ENCODE results near the gene INAFM1.
"Not testable (repeated sequence)": the region's sequence is repeated elsewhere in the genome, so short reads cannot be mapped to it uniquely, and the experiment has no call there.

Gene INAFM1

DNA sequence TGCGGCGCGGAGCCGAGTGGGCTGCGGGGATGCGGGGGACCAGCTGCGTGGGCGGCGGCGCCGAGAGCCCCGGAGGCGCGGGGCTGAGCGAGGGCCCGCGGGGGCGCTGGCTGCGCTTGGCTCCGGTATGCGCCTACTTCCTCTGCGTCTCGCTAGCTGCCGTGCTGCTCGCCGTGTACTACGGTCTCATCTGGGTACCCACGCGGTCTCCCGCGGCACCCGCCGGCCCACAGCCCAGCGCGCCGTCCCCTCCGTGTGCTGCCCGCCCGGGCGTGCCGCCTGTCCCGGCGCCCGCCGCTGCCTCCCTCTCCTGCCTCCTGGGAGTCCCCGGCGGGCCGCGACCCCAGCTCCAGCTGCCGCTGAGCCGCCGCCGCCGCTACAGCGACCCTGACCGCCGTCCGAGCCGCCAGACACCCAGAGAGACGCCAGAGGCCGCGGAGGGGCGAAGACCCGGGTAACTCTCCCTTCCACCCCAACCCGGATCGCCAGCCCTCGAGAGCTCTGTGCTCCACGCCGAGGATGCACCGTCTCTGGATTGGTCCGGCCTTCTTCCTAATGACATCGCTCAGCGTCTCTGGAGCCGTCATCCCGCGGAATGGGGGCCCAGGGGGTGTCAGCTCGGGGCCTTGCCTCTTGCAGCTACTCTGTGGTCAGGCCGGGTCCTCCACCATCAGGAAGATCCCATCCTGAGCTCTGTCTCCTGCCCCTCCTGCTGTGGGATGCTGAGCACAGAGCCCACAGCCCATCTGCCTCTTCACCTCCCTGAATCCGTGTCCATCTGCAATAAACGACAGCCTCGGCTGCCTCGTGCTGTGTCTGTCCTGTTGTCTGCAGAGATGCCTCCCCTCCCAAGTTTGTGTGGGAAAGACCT lies 441 bp downstream of the INAFM1 start:
- H3K27ac ChIP-seq = no peak overlapping the region
- no peak for TF ChIP-seq ZFX (IDR thresholded peaks at IDR 0.05; ENCODE audit: borderline replicate concordance)
- TF ChIP-seq CTCF (IDR thresholded peaks at IDR 0.05) = no peak

DNA sequence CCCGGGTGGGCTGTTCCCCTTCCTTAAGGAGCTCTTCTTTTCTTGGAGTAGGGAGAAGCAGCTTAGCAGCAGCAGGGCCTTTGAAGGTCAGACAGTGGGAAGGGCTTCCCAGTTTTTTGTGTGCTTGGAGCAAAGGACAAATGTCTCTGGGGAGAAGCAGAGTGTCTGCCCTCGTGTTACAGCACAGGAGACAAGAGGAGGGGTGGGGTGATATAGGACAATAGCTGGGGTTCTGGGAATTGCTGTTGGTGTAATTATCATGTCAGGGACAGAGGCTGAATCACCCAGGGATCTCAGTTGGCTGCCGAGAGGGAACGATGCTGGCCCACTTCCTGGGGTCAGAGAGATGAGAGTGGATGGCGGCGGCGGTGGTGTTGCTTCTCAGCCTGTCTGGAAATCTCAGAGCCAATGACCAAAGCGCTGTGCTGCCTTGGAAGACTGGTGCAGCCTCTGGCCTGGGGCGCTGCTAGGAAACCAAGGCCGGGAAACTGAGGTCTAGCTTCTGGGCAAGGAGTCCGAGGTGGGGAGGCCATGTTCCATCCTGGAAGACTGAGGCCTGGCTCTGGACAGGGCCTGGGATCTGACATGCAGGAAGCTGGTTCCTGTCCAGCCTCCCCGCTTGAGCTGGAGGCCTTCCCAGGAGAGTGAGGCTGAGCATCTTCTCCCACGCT lies 1.2 kb downstream of the INAFM1 start:
- TF ChIP-seq CTCF (IDR thresholded peaks at IDR 0.05) = no peak
- TF ChIP-seq ZFX (IDR thresholded peaks at IDR 0.05; ENCODE audit: borderline replicate concordance) = no peak
- no peak overlapping the region for H3K27ac ChIP-seq

DNA sequence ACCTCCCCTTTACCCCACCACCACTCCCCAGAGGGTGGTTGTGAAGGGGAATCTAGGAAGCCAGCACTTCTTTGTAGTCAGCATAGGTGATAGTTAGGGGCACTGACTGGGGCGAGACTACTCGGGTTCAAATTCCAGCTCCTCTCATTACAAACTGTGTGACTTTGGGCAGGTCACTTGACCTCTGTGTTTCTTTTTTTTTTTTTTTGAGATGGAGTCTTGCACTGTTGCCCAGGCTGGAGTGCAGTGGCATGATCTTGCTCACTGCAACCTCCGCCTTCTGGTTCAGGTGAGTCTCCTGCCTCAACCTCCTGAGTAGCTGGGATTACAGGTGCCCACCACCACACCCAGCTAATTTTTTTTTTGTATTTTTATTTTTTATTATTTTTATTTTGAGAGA lies 1.8 kb downstream of the INAFM1 start:
- H3K27ac ChIP-seq = not testable (repeated sequence)

GRCh38 chr19:47280183-47280797 lies 5.6 kb downstream of the INAFM1 start:
- no peak overlapping the region for H3K27ac ChIP-seq
- TF ChIP-seq CTCF (IDR thresholded peaks at IDR 0.05) = peak; percentile 76
- no peak for TF ChIP-seq ZFX (IDR thresholded peaks at IDR 0.05; ENCODE audit: borderline replicate concordance)

DNA sequence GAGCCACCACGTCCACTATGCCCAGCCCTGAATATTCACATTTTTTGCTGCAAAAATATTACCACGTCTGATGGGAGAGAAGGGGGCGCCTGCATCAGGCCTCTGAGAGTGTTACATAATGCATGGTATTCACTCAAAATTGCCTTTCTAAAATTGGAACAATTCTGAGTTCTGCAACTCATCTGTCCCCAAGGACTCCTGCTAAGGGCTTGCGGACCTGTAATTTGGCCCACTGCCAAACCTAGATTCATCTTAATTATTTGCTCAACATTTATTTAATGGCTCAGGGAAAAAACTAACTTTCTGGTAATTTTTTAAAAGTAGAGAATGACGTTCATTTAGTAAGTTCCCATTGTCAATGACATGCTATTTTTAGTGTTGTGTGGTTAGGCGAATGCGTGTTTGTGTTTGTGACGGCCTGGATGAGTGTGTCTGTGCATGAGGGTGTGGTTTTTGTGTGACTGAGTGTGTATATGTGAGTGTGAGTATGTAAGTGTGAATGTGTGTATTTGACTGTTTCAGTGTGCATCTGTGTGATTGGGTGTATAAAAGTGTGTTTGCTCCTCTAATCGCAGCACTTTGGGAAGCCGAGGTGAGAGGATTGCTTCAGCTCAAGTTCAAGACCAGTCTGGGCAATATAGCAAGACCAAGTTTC lies 8.8 kb downstream of the INAFM1 start:
- TF ChIP-seq CTCF (IDR thresholded peaks at IDR 0.05) = no peak
- no peak for TF ChIP-seq ZFX (IDR thresholded peaks at IDR 0.05; ENCODE audit: borderline replicate concordance)
- no peak overlapping the region for H3K27ac ChIP-seq

- H3K27ac ChIP-seq = no peak overlapping the region
- TF ChIP-seq CTCF (IDR thresholded peaks at IDR 0.05) (peak; percentile 93), ZFX (IDR thresholded peaks at IDR 0.05; ENCODE audit: borderline replicate concordance) (no peak)
Measured at GRCh38 chr19:47284324-47284899, 9.7 kb downstream of the INAFM1 start.

DNA sequence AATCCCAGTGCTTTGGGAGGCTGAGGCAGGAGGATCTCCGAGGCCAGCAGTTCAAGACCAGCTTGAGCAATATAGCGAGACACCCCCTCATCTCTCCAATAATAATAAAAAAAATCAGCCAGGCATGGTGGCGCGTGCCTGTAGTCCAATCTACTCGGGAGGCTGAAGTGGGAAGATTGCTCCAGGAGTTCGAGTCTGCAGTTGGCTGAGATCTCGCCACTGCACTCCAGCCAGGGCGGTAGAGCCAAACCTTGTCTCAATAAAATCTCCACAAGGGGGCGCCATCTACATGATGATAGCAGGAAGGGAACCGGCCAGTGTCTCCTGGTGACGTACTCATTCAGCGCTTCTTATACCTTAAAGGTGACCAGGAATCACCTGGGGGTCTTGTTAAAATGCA lies 21.4 kb downstream of the INAFM1 start:
- TF ChIP-seq ZFX (IDR thresholded peaks at IDR 0.05; ENCODE audit: borderline replicate concordance) (no peak), CTCF (IDR thresholded peaks at IDR 0.05) (peak; percentile 80)
- H3K27ac ChIP-seq = no peak overlapping the region

GRCh38 chr19:47300867-47301266 lies 26.2 kb downstream of the INAFM1 start:
- H3K27ac ChIP-seq = not testable (repeated sequence)

Measured in 22Rv1 (cell line).